RWPE1 (cell line): ENCODE results near the gene SLC6A20.

Experiments used
- CTCF ChIA-PET: fragments of 350-600 bp; sonication (Branson Sonifier 250); formaldehyde crosslinking; extraction: SDS; loops from one replicate; lab custom pipeline; 2021; lab: Yijun Ruan, JAX
- POLR2A ChIA-PET: fragments of 400-600 bp; formaldehyde crosslinking; extraction: SDS; loops from one replicate; lab custom pipeline; 2020; ENCODE audit warnings: antibody characterized with exemption; ENCODE audit not compliant: low non-redundant PET; lab: Yijun Ruan, JAX
- DNase-seq: peaks from one replicate; pipeline ENCODE4 v3.0.0; 2012; ENCODE audit warnings: low spot score
- H3K27ac ChIP-seq: fragments of 450-650 bp; 2 replicates; pipeline ENCODE4 v1.5.1; 2017
- CTCF ChIP-seq: fragments of 450-650 bp; conservative IDR thresholded peaks from 2 replicates; pipeline ENCODE4 v1.5.1; 2017; ENCODE audit warnings: low read depth, mild to moderate bottlenecking

The SLC6A20 gene

DNA sequence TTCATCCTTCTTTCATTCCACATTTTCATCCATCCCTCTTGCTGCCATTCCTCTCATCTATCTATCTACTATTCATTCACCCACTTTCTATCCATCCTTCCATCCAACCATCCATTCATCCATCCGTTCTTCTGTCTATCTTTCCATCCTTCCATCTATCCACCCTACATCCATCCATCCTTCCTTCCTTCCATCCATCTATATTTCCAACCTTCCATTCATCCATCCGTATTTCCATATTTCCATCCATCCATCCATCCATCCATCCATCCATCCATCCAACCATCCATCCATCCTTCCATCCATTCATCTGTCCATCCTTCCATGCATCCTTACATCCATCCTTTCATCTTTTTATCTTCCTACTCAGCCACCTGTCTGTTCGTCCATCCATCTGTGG, 14.0 kb downstream of the SLC6A20 start:
- H3K27ac ChIP-seq, result no peak overlapping the region
- no peak for DNase-seq
- TF ChIP-seq CTCF, result no peak
- ChIA-PET CTCF (no interaction called here), POLR2A (no interaction called here)

GRCh38 chr3:45781841-45782240, 14.5 kb downstream of the SLC6A20 start:
- TF ChIP-seq CTCF, result no peak
- no peak overlapping the region for H3K27ac ChIP-seq
- no peak for DNase-seq
- POLR2A ChIA-PET, result no interaction called here
- CTCF ChIA-PET, result no interaction called here

GRCh38 chr3:45781271-45781670, 15.1 kb downstream of the SLC6A20 start:
- ChIA-PET CTCF (no interaction called here), POLR2A (no interaction called here)
- no peak overlapping the region for H3K27ac ChIP-seq
- DNase-seq, result no peak
- no peak for TF ChIP-seq CTCF

GRCh38 chr3:45779746-45780735, 16.3 kb downstream of the SLC6A20 start:
- ChIA-PET POLR2A (no interaction called here), CTCF (no interaction called here)
- no peak overlapping the region for H3K27ac ChIP-seq
- DNase-seq, result no peak
- no peak for TF ChIP-seq CTCF

GRCh38 chr3:45778761-45779201, 17.6 kb downstream of the SLC6A20 start:
- no peak overlapping the region for H3K27ac ChIP-seq
- CTCF ChIA-PET, result interaction anchor here (0.6 kb wide), 1 partner anchor 17 kb away, joined by 3 read pairs; no protein-coding TSS in a partner anchor
- DNase-seq, result no peak
- POLR2A ChIA-PET, result no interaction called here
- no peak for TF ChIP-seq CTCF

- ChIA-PET CTCF (no interaction called here), POLR2A (no interaction called here)
- DNase-seq, result no peak
- no peak overlapping the region for H3K27ac ChIP-seq
- TF ChIP-seq CTCF, result no peak
Measured at GRCh38 chr3:45777746-45778386, 18.5 kb downstream of the SLC6A20 start.
